Uterus (tissue), 4 donors: ENCODE measurements around the gene TMEM106B. TPM values are rescaled to one million over a fixed set of nuclear protein-coding genes. Genes with fewer than 3 reads are reported as not detected.
"Not testable (repeated sequence)": the region's sequence is repeated elsewhere in the genome, so short reads cannot be mapped to it uniquely, and the experiment has no call there.

Source experiments
- DNase-seq, 2 donors: peaks; one replicate each; pipeline ENCODE4 v3.0.0-alpha.2; 2019 to 2020
- H3K27ac ChIP-seq, 2 donors: fragments of 200-600 bp; sonication (generic); 1 replicate in 1 of 2; 2 replicates in 1 of 2; pipeline ENCODE4 v1.5.1; 2016 to 2018
- H3K27me3 ChIP-seq, 2 donors: fragments of 200-600 bp; sonication (generic); one replicate each; pipeline ENCODE4 v1.5.1; 2018 to 2019; ENCODE audit warnings: control low read depth in 1 of 2
- H3K36me3 ChIP-seq, 2 donors: fragments of 200-600 bp; sonication (generic); one replicate each; pipeline ENCODE4 v1.5.1; 2019; ENCODE audit warnings: control low read depth in 1 of 2
- H3K4me1 ChIP-seq, 2 donors: fragments of 200-600 bp; sonication (generic); one replicate each; pipeline ENCODE4 v1.5.1; 2018 to 2019; ENCODE audit warnings: control low read depth in 1 of 2
- H3K4me3 ChIP-seq, 2 donors: fragments of 200-600 bp; sonication (generic); 1 replicate in 1 of 2; 2 replicates in 1 of 2; pipeline ENCODE4 v1.5.1; 2018 to 2019; ENCODE audit warnings: mild to moderate bottlenecking in 1 of 2
- H3K9me3 ChIP-seq, 2 donors: fragments of 200-600 bp; sonication (generic); one replicate each; pipeline ENCODE4 v1.5.1; 2019; ENCODE audit warnings: control low read depth in 1 of 2
- CTCF ChIP-seq, 4 experiments: fragments of 200-600 bp in 2 of 4; fragments of 450-650 bp in 2 of 4; sonication (generic) in 2 of 4; IDR thresholded peaks; one replicate each; pipeline ENCODE4 v1.5.1; 2016 to 2019; ENCODE audit warnings: antibody characterized with exemption in 4 of 4, mild to moderate bottlenecking in 2 of 4, moderate library complexity in 1 of 4
- POLR2A ChIP-seq, 2 donors: fragments of 450-650 bp; IDR thresholded peaks; one replicate each; pipeline ENCODE4 v1.6.1; 2016; ENCODE audit warnings: antibody characterized with exemption in 2 of 2, mild to moderate bottlenecking in 1 of 2, moderate library complexity in 1 of 2
- intact Hi-C: fragments of 100-400 bp; cut with DNase I; formaldehyde crosslinking; loops from one replicate; pipeline ENCODE4 v1.15.1; 2023; ENCODE audit warnings: low total_unique reads
- total RNA-seq, 4 donors: library from RNA; depleted of rRNA in 3 of 4; stranded (reverse); fragments of >200 nt in 3 of 4; gene quantifications; one replicate each; pipeline versions ENCODE4 v1.1.0 to v1.2.4, GENCODE V29; 2014 to 2023
- donor health status: DM: yes; HTN: yes; CAD: no.

Gene TMEM106B
- 100 to 1,000 TPM in 1 of 4 donors, 10 to 100 TPM in 3; 65.4 to 215 (median 76.0) TPM for total RNA-seq

- Histone ChIP-seq H3K36me3 (no peaks in the 10 kb centered on the region), H3K27me3 (no peaks in the 10 kb centered on the region), H3K4me1 (peaks cover 4 to 7% of the 10 kb centered on the region in 2 donors), H3K9me3 (no peaks in the 10 kb centered on the region), H3K27ac (peak within 1 kb of the TSS; percentile 93 to 94), H3K4me3 (peak within 1 kb of the TSS; percentile 76 to 84)
- intact Hi-C loops: no loop called here
- TF ChIP-seq POLR2A (IDR thresholded peaks at IDR 0.05): peak; percentile 81
- peak in 2 of 4 experiments; percentile 10 to 15 for TF ChIP-seq CTCF (IDR thresholded peaks at IDR 0.05)
- DNase-seq: peak; percentile 95 to 96
These were observed at the start of gene TMEM106B for GRCh38 chr7:12211054-12211710. TSS of gene TMEM106B (plus strand) at chr7:12211294. CDS start at chr7:12214811, 3,517 bp downstream.

GRCh38 chr7:12162415-12163113 is 48.5 kb upstream of the TMEM106B start:
- intact Hi-C loops: no loop called here

GRCh38 chr7:12168065-12168464 is 43.0 kb upstream of the TMEM106B start:
- H3K4me3 ChIP-seq, H3K9me3 ChIP-seq, DNase-seq, H3K27ac ChIP-seq, H3K27me3 ChIP-seq, H3K4me1 ChIP-seq, intact Hi-C loops, H3K36me3 ChIP-seq: not testable (repeated sequence)

More at GRCh38 chr7:12162415-12163113, 48.5 kb upstream of the TMEM106B start:
- H3K9me3 ChIP-seq: no peaks in the 10 kb centered on the region
- H3K36me3 ChIP-seq: no peaks in the 10 kb centered on the region
- no peak overlapping the region for H3K4me3 ChIP-seq
- TF ChIP-seq POLR2A (IDR thresholded peaks at IDR 0.05) (no peak), CTCF (IDR thresholded peaks at IDR 0.05) (no peak)
- no peak overlapping the region for H3K27ac ChIP-seq
- H3K4me1 ChIP-seq: no peaks in the 10 kb centered on the region
- DNase-seq: no peak
- H3K27me3 ChIP-seq: no peaks in the 10 kb centered on the region

GRCh38 chr7:12169981-12170820 is 40.9 kb upstream of the TMEM106B start:
- H3K4me1 ChIP-seq: not testable (repeated sequence)

GRCh38 chr7:12173671-12174070 is 37.4 kb upstream of the TMEM106B start:
- intact Hi-C loops: no loop called here
- no peaks in the 10 kb centered on the region for H3K36me3 ChIP-seq
- TF ChIP-seq POLR2A (IDR thresholded peaks at IDR 0.05) (no peak), CTCF (IDR thresholded peaks at IDR 0.05) (no peak)
- DNase-seq: no peak
- no peaks in the 10 kb centered on the region for H3K4me1 ChIP-seq
- H3K27me3 ChIP-seq: no peaks in the 10 kb centered on the region
- H3K9me3 ChIP-seq: no peaks in the 10 kb centered on the region
- H3K27ac ChIP-seq: no peak overlapping the region
- no peak overlapping the region for H3K4me3 ChIP-seq

More at GRCh38 chr7:12169981-12170820, 40.9 kb upstream of the TMEM106B start:
- DNase-seq, H3K9me3 ChIP-seq, H3K27me3 ChIP-seq, H3K4me3 ChIP-seq, H3K36me3 ChIP-seq, intact Hi-C loops, H3K27ac ChIP-seq: not testable (repeated sequence)
